ENCODE data around the gene EXOC6B.
A peak's percentile ranks its signal among the peaks of the same experiment; 100 is the strongest.

The EXOC6B gene

GRCh38 chr2:72255540-72255939 is 570.3 kb downstream of the EXOC6B start:
- no peak for DNase-seq (ENCODE audit: low read depth in 1 of 2, low spot score in 1 of 2)
- in situ Hi-C loops (cut with HindIII; ENCODE audit: low pct_unique_long_range_greater_than_20kb, low sequenced_read_pairs): no loop called here
- TF ChIP-seq JUND (IDR thresholded peaks at IDR 0.05; ENCODE audit: low read depth): no peak

- DNase-seq (ENCODE audit: low read depth in 1 of 2, low spot score in 1 of 2): no peak
- in situ Hi-C loops (cut with HindIII; ENCODE audit: low pct_unique_long_range_greater_than_20kb, low sequenced_read_pairs): no loop called here
- no peak for TF ChIP-seq JUND (IDR thresholded peaks at IDR 0.05; ENCODE audit: low read depth)
These were observed 570.9 kb downstream of the EXOC6B start for GRCh38 chr2:72254831-72255451.

- in situ Hi-C loops (cut with HindIII; ENCODE audit: low pct_unique_long_range_greater_than_20kb, low sequenced_read_pairs): no loop called here
- DNase-seq (ENCODE audit: low read depth in 1 of 2, low spot score in 1 of 2): no peak
- no peak for TF ChIP-seq JUND (IDR thresholded peaks at IDR 0.05; ENCODE audit: low read depth)
These were observed 587.5 kb downstream of the EXOC6B start for GRCh38 chr2:72238311-72238710.

GRCh38 chr2:72237549-72237948 is 588.3 kb downstream of the EXOC6B start:
- in situ Hi-C loops (cut with HindIII; ENCODE audit: low pct_unique_long_range_greater_than_20kb, low sequenced_read_pairs): no loop called here
- DNase-seq (ENCODE audit: low read depth in 1 of 2, low spot score in 1 of 2): no peak
- no peak for TF ChIP-seq JUND (IDR thresholded peaks at IDR 0.05; ENCODE audit: low read depth)

- no peak for TF ChIP-seq JUND (IDR thresholded peaks at IDR 0.05; ENCODE audit: low read depth)
- no peak for DNase-seq (ENCODE audit: low read depth in 1 of 2, low spot score in 1 of 2)
- in situ Hi-C loops (cut with HindIII; ENCODE audit: low pct_unique_long_range_greater_than_20kb, low sequenced_read_pairs): no loop called here
These were observed 589.3 kb downstream of the EXOC6B start for GRCh38 chr2:72236445-72237067.

GRCh38 chr2:72235497-72236415 is 590.1 kb downstream of the EXOC6B start:
- TF ChIP-seq JUND (IDR thresholded peaks at IDR 0.05; ENCODE audit: low read depth): no peak
- DNase-seq (ENCODE audit: low read depth in 1 of 2, low spot score in 1 of 2): no peak
- in situ Hi-C loops (cut with HindIII; ENCODE audit: low pct_unique_long_range_greater_than_20kb, low sequenced_read_pairs): no loop called here

GRCh38 chr2:72233211-72233610 is 592.6 kb downstream of the EXOC6B start:
- in situ Hi-C loops (cut with HindIII; ENCODE audit: low pct_unique_long_range_greater_than_20kb, low sequenced_read_pairs): no loop called here
- TF ChIP-seq JUND (IDR thresholded peaks at IDR 0.05; ENCODE audit: low read depth): no peak
- no peak for DNase-seq (ENCODE audit: low read depth in 1 of 2, low spot score in 1 of 2)

- no peak for DNase-seq (ENCODE audit: low read depth in 1 of 2, low spot score in 1 of 2)
- no peak for TF ChIP-seq JUND (IDR thresholded peaks at IDR 0.05; ENCODE audit: low read depth)
- in situ Hi-C loops (cut with HindIII; ENCODE audit: low pct_unique_long_range_greater_than_20kb, low sequenced_read_pairs): no loop called here
These were observed 602.8 kb downstream of the EXOC6B start for GRCh38 chr2:72222829-72223564.

- DNase-seq (ENCODE audit: low read depth in 1 of 2, low spot score in 1 of 2): no peak
- in situ Hi-C loops (cut with HindIII; ENCODE audit: low pct_unique_long_range_greater_than_20kb, low sequenced_read_pairs): no loop called here
- no peak for TF ChIP-seq JUND (IDR thresholded peaks at IDR 0.05; ENCODE audit: low read depth)
These were observed 605.7 kb downstream of the EXOC6B start for GRCh38 chr2:72220170-72220569.

GRCh38 chr2:72214429-72215143 is 611.2 kb downstream of the EXOC6B start:
- peak in 1 of 2 experiments; percentile 29 for DNase-seq (ENCODE audit: low read depth in 1 of 2, low spot score in 1 of 2)
- in situ Hi-C loops (cut with HindIII; ENCODE audit: low pct_unique_long_range_greater_than_20kb, low sequenced_read_pairs): no loop called here
- no peak for TF ChIP-seq JUND (IDR thresholded peaks at IDR 0.05; ENCODE audit: low read depth)

GRCh38 chr2:72212486-72212855 is 613.4 kb downstream of the EXOC6B start:
- no peak for DNase-seq (ENCODE audit: low read depth in 1 of 2, low spot score in 1 of 2)
- in situ Hi-C loops (cut with HindIII; ENCODE audit: low pct_unique_long_range_greater_than_20kb, low sequenced_read_pairs): no loop called here
- TF ChIP-seq JUND (IDR thresholded peaks at IDR 0.05; ENCODE audit: low read depth): no peak

Measured in T47D (cell line).